ENCODE results near the gene LGR6.

Gene LGR6

DNA sequence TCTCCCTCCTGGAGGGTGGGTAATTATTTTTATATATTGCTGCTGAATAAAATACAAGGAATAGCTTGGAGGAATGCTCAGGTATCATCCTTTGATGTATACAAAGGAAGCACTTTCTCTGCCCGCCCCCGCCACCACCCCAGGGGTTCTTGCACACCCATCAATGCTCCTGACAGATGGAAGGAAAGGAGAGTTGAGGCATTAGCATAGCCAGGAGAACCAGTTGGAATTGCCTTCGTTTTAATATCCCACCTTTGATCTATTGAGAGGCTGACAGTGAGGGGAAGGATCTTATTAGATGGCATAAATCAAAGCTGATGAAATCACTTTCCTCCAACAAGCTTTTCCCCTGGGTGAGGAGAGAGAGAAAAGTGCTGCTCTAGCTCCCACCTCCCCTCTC lies 71.1 kb downstream of the LGR6 start:
- DNase-seq (ENCODE audit: low spot score), result no peak

DNA sequence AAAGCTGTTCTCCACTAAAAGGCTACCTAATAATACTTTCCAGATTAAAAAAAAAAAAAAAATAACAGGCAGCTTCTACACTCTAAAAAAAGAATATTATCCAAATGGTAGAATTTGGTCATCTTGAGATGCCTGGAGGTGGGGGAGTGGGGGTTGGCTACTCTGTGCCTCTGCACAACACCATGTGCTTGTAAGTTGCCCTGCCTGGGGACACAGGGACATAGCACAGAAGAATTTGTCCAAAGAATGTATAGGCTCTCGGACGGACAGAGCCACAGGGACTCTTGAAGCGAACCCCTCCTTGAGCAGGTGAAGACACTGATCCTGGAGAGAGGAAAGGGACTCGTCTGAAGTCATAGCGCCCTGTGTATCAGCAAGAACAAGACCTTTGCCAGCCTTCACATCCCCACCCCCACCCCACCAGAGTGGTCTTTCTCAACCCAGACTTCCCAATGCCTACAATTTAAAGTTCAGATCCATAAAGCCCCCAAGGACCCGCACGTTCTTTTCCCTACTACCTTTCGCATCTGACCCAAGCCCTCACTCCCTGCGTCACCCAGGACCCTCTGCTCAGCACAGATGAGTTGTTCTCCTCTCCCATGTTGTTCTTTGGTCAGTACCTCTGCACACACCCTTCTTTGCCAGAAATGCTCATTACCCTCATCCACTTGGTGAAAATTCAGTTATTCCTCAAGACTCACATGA lies 72.6 kb downstream of the LGR6 start:
- DNase-seq (ENCODE audit: low spot score), result no peak

DNA sequence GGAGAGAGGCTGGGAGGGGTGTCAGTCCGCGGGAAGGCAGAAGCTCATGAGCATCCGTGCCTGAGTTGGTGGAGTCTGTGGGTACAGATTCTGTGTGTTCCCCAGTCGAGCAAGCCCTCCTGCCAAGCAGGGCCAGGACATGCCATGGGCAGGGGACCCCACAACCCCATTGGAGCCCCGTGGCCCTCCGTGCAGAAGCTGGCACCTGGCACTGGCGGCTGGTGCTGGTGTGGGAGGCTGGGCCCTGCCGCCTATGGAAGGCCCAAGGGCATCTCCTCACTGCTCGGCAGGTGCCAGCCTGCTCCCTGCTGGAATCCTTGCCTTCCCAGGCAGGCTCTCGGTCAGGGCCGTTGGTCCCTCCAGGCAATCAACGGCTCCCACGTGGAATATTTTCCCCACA lies 74.4 kb downstream of the LGR6 start:
- no peak for DNase-seq (ENCODE audit: low spot score)

DNA sequence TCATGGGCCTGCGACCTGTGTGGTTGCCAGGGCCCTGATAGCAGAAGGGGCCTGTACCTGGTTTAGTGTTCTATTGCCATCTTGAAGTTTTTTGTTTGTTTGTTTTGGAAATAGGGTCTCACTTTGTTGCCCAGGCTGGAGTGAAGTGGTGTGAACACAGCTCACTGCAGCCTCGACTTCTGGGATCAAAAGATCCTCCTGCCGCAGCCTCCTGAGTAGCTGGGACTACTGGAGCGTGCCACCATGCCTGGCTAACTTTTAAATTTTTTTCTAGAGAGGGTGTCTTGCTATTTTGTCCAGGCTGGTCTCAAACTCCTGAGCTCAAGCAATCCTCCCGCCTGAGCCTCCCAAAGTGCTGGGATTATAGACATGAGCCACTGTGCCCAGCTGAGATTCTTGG lies 75.2 kb downstream of the LGR6 start:
- DNase-seq (ENCODE audit: low spot score), result no peak

DNA sequence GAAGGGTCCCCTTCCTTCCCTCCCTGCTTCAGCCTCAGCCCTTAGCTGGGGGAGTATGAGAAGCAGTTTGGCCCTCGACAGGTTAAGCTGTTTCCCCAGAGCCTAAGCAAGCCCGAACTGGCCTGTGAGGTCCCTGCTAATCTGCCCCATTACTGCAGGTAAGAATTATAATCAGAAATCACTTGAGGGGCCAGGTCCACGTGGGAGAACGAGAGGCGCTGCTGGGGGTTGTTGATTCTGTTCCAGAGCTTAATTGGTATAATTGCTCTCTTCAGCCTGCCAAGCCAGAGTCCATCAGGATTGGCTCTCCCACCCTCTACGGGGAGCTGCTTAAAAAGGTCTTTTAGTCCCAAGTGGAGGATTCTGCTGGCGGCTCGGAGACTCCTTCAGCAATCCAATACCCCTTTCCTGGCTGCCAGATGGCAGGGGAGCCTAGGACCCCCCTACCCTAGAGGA lies 77.3 kb downstream of the LGR6 start:
- no peak for DNase-seq (ENCODE audit: low spot score)

DNA sequence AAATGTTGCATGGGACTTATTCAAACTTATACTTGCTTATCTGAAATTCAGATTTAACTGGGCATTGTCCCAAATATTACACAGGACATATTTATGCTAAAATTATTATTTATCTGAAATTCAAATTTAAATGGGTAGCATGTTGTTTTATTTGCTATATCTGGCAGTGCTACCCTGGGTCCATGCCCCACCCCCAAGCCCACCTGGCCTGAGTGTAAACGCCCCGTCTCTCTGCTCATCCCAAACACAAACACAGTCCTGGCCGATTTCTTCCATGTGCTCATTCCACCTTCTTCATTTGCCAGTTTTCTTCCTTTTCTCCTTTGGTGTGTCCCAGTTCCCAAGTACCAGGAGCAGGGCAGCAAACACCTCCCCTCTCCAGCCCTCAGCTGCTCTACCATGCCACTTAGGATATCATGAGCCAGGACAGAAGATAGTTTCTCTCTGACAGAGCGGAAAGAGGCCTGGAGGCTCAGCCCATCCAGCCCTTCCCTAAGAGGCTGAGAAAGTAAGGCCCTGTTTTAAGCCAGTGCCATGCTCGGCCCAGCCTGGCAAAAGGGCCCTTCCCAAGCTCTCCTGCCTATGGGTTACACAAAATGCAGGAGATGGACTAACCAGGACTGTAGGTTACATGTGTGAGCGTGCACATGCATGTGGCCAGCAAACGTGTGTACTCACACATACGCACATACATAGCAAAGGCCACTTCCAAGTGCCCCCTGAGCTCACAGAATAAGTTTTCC lies 78.7 kb downstream of the LGR6 start:
- DNase-seq (ENCODE audit: low spot score), result no peak

DNA sequence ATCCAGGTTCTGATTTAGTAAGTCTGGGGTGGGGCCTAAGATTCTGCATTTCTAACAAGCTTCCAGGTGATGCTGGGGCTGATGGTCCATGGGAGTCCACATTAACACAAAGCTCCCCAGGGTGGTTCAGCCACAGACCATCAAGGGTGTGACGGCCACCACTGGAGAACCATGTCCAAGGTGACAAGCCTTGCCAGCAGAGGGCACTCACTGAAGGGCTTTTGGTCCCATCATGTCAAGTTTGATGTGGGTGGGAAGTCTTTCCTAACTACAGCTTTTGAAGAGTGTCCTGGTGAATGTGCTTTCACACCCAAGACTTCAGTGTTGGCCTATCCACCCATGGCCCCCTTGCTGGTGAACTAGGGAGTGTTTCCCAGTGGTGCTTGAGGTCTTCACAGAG lies 81.0 kb downstream of the LGR6 start:
- no peak for DNase-seq (ENCODE audit: low spot score)

DNA sequence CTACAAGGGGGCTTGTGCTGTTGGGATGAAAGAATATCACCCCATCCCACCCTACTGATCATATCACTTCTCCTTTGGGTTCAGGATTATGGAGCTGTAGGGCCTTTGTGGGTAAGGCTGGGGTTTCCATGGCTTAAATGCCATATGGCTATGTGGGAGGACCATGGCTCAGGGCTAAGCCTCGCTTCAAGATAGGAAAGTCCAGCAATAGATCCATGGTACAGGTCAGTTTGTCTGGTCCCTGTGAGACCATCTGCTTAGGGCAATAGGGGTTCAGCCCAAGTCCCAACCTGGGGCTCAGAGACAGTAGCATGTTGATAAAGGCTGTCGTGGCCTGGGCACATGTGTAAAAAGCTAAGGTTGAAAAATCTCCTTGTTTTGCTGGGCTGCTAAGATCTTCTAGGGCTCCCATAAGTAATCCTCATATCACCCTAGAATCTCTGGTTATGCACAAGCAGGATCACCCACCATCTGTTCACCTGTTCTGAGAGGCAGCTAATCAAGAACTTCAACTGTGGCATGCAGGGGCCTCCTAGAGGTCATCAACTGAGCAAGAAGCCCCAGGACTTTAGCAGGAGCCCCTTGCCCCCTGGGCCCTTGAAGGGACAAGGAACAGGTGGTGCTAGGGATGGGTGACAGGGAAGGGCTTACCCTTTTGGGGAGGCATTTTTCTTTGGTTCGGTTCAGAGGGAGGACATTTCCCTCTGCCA lies 81.6 kb downstream of the LGR6 start:
- DNase-seq (ENCODE audit: low spot score), result no peak

DNA sequence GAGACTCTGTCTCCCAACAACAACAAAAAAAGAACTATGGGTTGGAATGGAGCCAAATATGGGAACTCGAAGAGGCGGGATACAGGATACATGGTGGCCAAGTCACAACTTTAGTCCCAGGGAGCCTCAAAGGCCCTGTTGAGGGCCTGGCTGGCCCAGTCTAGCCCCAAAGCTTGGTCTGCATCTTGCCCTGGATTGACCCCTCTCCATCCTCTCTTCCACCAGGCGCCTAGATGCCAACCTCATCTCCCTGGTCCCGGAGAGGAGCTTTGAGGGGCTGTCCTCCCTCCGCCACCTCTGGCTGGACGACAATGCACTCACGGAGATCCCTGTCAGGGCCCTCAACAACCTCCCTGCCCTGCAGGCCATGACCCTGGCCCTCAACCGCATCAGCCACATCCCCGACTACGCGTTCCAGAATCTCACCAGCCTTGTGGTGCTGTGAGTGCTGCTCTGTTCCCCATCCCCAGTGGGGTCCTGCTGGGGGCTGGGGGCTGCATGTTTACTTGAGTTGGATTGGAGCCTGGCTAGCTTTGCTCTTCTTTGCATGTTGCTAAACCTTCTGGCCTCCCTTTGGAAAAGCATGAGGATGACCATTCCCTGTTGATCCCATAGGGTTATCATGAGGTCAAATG lies 82.6 kb downstream of the LGR6 start:
- no peak for DNase-seq (ENCODE audit: low spot score)

DNA sequence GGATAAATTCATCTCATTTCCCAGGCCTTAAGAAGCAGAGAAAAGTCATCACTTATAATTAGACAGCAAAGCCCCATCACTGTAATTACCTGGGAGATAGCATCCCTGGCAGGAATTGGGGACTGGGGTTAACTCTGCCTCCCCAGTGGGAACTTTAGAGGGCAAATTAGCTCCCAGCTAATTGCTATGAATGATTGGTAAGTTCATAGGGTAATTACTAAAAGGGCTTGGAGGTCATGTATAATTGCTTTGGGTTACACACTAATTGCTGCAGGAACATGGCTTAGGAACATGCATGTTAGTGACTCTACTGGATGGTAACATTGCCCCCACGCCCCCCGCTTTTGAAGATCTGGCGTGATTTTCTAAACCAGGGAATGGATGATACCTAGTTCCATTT lies 83.3 kb downstream of the LGR6 start:
- no peak for DNase-seq (ENCODE audit: low spot score)

DNA sequence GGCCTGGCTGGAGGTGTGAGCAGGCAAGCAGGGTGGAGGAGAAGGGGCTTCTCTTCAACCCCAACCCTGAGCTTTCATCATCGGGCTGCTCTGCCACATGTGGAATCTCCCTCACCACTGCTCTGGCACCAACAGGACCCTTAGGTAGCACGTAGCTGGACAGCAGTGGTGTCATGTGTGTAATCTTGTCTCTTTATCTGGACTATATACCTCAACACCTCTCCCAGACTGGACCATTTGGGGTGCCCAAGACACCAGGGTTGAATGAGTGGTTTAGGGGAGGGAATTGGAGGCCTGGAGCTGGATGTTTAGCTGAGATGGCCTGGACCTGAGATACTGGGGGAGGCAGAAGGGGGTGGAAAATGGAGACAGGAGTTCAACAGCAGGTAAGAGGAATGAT lies 85.2 kb downstream of the LGR6 start:
- no peak for DNase-seq (ENCODE audit: low spot score)

DNA sequence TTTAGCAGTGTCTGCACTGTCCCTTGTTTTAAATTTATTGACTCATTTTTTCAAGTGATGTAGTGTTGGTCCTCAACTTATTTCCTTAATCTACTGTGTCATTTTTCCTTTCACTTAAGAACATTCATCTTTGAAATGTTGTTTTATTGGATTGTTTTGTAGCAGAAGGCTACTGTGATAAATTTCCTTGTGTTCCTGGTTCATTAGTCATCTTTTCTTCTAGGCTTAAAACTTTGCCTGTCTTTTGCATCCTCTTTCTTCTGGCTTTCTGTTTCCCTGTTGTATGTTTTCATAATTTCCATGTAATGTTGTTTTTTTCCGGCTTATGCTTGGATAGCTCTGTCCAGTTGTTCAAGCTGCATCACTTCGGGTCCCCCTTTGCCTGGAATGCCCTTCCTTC lies 86.2 kb downstream of the LGR6 start:
- no peak for DNase-seq (ENCODE audit: low spot score)

DNA sequence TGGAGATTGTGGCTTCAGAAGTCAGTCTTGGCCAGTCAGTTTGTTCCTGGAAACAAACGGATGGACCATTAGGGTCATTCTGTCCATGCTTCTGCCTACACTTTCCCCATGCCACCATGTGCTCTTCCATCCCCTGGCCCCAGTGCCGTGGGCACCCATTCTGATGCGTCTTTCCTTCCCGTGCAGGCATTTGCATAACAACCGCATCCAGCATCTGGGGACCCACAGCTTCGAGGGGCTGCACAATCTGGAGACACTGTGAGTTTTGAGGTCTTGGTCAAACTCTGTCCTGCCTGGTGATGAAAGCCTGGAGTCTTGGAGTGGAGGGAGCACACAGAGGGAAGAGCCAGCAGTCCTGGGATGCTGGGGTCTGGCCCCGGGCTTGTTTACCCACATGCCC lies 87.0 kb downstream of the LGR6 start:
- no peak for DNase-seq (ENCODE audit: low spot score)

DNA sequence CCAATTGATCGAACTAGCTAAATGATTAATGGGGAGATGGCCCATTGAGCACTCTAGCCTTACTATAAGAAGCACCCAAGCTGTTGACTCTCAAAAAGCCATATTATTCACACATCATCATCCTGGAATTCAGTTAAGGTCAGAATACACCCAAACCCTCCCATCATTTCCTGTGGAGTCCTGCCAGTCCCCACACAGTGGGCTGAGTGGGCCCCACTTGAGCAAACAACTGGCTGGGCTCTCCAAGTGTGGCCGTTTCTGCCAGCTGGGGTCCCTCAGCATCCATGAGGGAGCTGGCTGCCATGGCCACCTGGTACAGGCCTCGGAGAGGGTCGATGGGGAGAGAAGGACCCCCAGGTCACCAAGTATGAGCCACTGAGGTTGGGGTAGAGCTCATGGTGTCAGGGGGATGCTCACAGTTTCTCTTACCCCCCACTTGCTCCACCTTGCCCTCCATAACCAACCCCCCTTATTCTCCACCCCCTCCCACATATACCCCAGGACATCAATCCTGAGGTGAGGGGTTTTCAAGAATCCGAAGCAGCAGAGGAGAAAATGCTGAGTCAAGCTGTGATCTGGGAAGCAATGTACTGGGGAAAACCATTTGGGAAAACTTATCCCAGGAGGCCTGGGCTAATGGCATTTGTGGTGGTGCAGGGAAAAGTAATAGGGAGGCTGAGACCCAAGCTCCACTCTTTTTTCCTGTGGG lies 87.9 kb downstream of the LGR6 start:
- no peak for DNase-seq (ENCODE audit: low spot score)

DNA sequence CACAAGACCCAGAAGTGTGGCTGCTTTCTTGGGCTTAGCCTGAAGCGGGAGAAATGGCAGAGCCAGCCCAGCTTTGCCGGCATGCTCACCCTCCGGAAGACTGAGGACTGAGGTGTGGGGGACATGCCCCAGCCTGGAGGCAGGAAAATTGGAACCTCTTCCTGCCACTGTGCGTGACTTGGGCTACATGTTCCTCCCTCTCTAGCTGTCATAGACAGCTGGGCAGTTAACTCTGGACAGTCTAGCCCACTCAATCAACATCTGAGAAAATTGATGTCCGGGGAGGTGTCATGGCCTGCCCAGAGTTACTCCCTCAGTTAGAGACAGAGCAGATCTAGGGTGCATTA lies 88.4 kb downstream of the LGR6 start:
- DNase-seq (ENCODE audit: low spot score), result no peak

DNA sequence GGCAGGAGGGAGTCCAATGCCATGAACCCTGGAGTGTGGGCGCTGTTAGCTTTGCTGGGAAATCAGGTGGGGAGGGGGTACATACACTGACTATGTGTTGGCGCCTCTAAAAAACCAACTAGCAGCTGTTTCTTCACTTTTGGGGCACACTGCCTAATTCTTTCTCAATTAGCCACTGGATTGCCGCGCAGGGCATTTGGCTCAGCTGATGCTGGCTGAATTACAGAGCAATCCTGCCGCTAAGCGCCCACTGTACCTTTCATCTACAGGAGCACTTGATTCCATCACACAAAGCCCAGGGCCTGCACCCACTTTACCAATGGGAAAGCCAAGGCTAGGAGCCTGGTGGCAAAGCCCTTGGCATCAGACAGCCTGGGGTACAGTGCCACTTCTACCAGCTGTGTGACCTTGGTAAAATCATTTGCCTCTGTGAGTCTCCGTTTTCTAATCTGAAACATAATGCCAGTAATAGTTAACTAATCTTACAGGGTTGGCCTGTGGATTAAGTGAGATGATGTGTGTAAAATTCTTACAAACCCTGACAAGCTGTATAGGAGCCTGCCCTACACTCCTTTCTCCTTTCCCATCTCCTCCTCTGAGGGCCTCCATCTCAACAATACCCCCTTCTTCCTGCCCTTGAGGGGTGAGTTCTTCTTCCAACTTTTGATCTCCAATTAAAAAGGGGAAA lies 89.1 kb downstream of the LGR6 start:
- no peak for DNase-seq (ENCODE audit: low spot score)

DNA sequence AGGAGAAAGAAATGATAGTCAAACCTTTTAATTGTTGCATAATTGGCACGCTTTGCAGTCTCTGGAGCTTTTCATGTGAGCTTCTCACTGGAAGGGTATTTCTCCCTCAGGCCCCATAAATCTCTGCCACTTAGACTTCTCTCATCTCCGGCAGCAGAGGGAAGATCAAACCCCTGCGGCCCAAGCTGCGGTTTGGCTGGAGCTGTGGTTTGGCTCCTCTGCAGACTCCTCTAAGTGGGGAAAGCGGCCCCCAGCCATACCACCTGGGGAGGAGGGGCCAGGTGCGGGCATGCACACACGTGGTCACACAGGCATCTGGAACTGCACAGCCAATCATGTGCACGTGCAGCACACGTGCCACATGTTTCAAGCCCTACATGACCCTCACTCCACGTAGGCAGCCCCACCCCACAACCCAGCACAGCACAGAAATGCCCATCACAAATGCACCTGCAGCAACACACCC lies 89.8 kb downstream of the LGR6 start:
- no peak for DNase-seq (ENCODE audit: low spot score)

DNA sequence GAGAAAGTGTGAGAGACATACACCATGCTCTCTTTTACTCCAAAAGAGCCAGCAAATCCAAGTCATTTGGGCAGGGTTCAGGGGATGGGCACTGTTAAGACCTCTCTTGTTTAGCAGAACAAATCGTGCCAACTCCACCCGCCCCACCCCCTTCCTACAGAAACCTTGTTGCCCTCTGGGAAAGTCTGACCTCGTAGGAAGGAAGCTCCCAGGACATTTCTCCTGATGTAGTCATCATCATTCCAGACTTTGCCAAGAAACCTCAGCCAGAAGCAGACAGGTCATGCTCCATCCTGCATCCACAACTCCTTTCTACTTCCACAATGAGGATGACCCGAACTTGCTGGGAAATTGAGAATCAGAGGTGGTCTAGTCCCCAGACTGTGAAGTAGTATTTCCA lies 90.4 kb downstream of the LGR6 start:
- DNase-seq (ENCODE audit: low spot score), result no peak

DNA sequence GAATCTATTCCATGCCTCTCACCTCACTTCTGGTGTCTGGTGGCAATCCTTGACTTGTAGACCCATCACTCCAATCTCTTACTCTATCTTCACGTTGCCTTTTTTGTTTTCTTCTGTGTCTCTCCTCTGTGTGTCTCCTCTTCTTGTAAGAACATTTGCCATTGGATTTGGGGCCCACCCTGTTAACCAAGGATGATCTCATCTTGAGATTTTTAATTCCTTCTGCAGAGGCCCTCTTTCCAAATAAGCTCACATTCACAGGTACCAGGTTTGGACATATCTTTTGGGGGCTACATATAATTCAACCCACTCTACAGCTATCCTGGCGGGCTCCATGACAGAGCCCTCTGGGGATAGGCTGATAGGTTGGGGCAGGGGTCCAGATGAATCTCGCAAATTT lies 92.3 kb downstream of the LGR6 start:
- no peak for DNase-seq (ENCODE audit: low spot score)

DNA sequence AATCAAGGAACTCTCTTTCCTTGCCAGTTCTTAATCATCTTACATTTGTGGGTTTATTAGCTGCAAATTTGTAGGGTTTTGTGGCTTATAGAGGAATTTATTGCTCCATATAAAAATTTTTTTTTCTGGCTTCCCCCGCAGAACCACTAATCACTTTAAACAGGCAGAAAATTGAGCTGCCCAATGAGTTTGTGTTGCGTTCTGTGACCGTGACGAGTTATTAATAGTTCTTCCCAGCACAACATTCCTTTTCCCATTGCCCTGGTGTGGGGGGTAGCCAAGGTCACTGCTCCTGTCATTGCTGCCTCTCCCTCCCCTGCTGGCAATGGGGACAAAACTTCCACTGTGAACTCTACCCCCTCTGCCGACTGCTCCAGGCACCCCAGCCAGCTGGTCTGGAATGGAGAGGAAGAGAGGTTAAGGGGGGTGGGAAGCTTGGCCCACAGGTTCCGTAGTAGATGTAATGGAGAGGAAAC lies 93.1 kb downstream of the LGR6 start:
- DNase-seq (ENCODE audit: low spot score), result no peak

DNA sequence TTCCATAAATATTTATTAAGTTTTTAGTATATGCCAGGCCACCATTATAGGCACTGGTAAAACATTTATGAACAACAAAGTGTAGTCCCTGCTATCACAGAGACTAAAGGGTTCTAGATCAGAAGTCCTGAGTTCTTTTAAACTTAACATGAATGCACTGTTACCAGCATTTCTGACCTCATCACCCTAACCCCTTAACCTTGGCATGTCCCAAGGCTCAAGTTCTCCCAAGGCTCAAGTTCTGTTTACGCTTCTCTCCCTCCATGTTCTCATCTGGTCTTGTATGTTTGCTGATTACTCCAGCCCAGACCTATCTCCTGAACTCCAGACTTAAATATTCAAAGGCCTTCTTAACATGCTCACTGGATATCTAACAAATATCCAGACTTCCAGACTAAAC lies 93.6 kb downstream of the LGR6 start:
- DNase-seq (ENCODE audit: low spot score), result no peak
